Central memory CD8-positive, alpha-beta T cell (primary cell): ENCODE results near the gene PPP4R1.
A peak's percentile ranks its signal among the peaks of the same experiment; 100 is the strongest.
"Not testable (repeated sequence)": the region's sequence is repeated elsewhere in the genome, so short reads cannot be mapped to it uniquely, and the experiment has no call there.

Source experiments
- ATAC-seq: fragments of 150-1000 bp; cut with Tn5 transposase; replicated peaks from 2 replicates; pipeline ENCODE4 v1.10.0; 2022; ENCODE audit warnings: mild to moderate bottlenecking, moderate FRiP score, moderate number of reproducible peaks; ENCODE audit not compliant: poor library complexity, severe bottlenecking; ENCODE audit errors: extremely low read depth
- DNase-seq, 2 donors: peaks; one replicate each; pipeline ENCODE4 v3.0.0; 2021; ENCODE audit warnings: low spot score in 2 of 2
- H3K27ac Mint-ChIP-seq: one replicate; pipeline ENCODE4 v1.8.0; 2022; ENCODE audit warnings: low read depth, mild to moderate bottlenecking, moderate library complexity, mixed read lengths
- H3K27me3 Mint-ChIP-seq: one replicate; pipeline ENCODE4 v1.8.0; 2022; ENCODE audit warnings: mixed read lengths
- H3K36me3 Mint-ChIP-seq: one replicate; pipeline ENCODE4 v1.8.0; 2022; ENCODE audit warnings: mild to moderate bottlenecking, moderate library complexity, mixed read lengths; ENCODE audit not compliant: insufficient read depth
- H3K4me1 Mint-ChIP-seq: one replicate; pipeline ENCODE4 v1.8.0; 2022; ENCODE audit warnings: mixed read lengths
- H3K4me3 Mint-ChIP-seq: one replicate; pipeline ENCODE4 v1.8.0; 2022; ENCODE audit warnings: mild to moderate bottlenecking, moderate library complexity, mixed read lengths
- H3K9me3 Mint-ChIP-seq: one replicate; pipeline ENCODE4 v1.8.0; 2022; ENCODE audit warnings: mixed read lengths

Gene PPP4R1

DNA sequence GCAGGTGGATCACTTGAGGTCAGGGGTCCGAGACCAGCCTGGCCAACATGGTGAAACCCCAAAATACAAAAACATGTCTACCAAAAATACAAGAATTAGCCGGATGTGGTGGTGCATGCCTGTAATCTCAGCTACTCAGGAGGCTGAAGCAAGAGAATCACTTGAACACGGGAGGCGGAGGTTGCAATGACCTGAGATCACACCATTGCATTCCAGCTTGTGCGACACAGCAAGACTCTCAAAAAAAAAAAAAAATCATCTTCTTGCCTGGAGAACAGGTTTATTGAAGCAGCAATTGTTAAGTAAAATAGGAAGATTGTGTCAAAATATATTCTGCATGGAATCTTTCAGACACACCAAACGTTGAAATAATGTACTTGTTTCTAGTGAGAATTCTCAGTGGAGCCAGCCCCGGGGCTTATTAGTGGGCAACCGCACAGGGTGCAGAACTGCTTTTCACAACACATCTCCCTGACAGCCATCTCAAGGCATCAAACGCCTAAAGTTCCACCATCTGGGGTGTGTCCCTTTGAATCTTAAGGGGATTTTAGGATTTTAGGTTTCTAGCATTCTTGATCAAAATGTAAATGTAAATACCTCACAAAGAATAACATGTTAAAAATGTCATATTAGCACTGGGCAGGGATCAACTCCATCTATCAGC lies 28.6 kb upstream of the PPP4R1 start:
- Mint-ChIP-seq H3K9me3 (no peaks in the 10 kb centered on the region), H3K27ac (no peak overlapping the region), H3K27me3 (no peaks in the 10 kb centered on the region), H3K36me3 (no peaks in the 10 kb centered on the region), H3K4me3 (no peak overlapping the region), H3K4me1 (no peaks in the 10 kb centered on the region)
- DNase-seq (no peak), ATAC-seq (no peak)

DNA sequence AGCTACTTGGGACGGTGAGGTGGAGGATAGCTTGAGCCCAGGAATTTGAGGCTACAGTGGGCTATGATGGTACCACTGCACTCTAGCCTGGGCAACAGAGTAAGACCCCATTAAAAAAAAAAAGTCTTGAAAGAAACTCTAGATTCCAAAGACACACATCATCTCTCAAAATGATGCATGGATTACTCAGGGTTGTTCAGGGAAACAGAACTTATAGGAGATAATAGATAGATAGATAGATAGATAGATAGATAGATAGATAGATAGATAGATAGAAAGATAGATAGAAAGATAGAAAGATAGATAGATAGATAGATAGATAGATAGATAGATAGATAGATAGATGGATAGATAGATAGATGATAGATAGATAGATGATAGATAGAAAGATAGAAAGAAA lies 26.7 kb upstream of the PPP4R1 start:
- not testable (repeated sequence) for H3K27ac Mint-ChIP-seq, H3K9me3 Mint-ChIP-seq, H3K4me1 Mint-ChIP-seq, ATAC-seq, H3K27me3 Mint-ChIP-seq, H3K36me3 Mint-ChIP-seq, DNase-seq, H3K4me3 Mint-ChIP-seq

- H3K9me3 Mint-ChIP-seq = no peaks in the 10 kb centered on the region
- H3K4me3 Mint-ChIP-seq = no peak overlapping the region
- ATAC-seq (no peak), DNase-seq (no peak)
- no peak overlapping the region for H3K27ac Mint-ChIP-seq
- H3K4me1 Mint-ChIP-seq = no peaks in the 10 kb centered on the region
- H3K36me3 Mint-ChIP-seq = no peaks in the 10 kb centered on the region
- H3K27me3 Mint-ChIP-seq = no peaks in the 10 kb centered on the region
These were observed 24.5 kb upstream of the PPP4R1 start for GRCh38 chr18:9638886-9639285.

DNA sequence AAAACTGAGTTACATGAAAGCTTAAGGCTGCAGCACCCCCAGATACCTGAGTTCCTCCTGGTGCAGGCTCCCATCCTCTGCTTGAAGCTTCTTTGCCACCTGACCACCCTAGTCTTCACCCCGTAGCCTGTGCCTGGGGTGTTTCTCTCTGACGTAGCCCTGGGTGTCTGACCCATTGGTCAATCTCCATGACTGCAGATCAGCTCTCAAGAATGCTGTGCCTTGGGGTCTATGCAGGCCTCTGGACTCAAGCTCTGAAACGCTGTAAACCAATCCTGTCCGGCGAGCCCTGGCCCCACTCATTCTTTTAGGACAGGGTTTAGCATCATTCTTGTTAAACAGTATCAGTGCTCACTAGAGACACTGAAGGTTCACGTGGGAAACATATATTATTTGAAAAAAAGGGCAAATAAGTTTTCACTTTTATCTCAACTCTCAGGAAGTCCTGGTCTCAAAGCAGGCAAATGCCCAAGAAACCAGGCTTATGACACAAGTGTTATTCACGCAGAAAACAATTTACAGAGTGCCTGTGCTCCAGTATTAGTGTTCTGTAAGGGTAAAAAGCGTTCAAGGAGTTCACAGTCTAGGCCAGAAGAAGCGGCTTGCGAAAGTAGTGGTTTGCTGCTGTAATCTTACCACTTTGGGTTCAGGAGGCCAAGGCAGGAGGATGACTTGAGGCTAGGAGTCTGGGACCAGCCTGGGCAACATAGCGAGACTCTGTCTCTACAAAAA lies 22.8 kb upstream of the PPP4R1 start:
- no peaks in the 10 kb centered on the region for H3K27me3 Mint-ChIP-seq
- no peaks in the 10 kb centered on the region for H3K36me3 Mint-ChIP-seq
- H3K9me3 Mint-ChIP-seq = no peaks in the 10 kb centered on the region
- DNase-seq (no peak), ATAC-seq (no peak)
- no peaks in the 10 kb centered on the region for H3K4me1 Mint-ChIP-seq
- no peak overlapping the region for H3K4me3 Mint-ChIP-seq
- H3K27ac Mint-ChIP-seq = no peak overlapping the region

- Mint-ChIP-seq H3K4me1 (no peaks in the 10 kb centered on the region), H3K9me3 (no peaks in the 10 kb centered on the region), H3K27ac (no peak overlapping the region), H3K27me3 (peaks cover 10% of the 10 kb centered on the region), H3K36me3 (no peaks in the 10 kb centered on the region), H3K4me3 (no peak overlapping the region)
- no peak for DNase-seq
- no peak for ATAC-seq
These were observed 20.5 kb upstream of the PPP4R1 start for GRCh38 chr18:9634856-9635255.

- H3K36me3 Mint-ChIP-seq = no peaks in the 10 kb centered on the region
- DNase-seq (no peak), ATAC-seq (no peak)
- no peak overlapping the region for H3K27ac Mint-ChIP-seq
- H3K27me3 Mint-ChIP-seq = peaks cover 15% of the 10 kb centered on the region
- H3K4me1 Mint-ChIP-seq = no peaks in the 10 kb centered on the region
- no peak overlapping the region for H3K4me3 Mint-ChIP-seq
- H3K9me3 Mint-ChIP-seq = no peaks in the 10 kb centered on the region
These were observed 17.6 kb upstream of the PPP4R1 start for GRCh38 chr18:9631814-9632496.

DNA sequence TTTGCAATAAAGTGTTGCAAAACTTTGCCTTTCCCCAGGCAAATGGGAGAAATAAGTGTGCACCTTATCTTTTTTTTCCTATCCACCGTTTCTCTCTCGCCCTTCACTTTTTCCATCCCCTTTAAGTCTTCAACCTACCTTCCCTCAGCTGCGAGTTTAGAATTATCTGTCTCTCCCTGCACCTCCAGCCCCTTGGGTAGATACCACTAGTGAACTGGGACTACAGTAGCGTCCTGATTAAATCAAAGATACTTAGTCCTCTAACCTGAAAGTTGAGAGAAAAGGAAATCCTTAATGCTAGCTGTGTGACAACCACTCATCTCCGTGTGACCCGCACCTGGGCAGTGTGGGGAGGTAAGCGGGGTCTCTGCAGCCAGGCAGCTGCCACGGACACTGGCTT lies 16.1 kb upstream of the PPP4R1 start:
- Mint-ChIP-seq H3K4me3 (no peak overlapping the region), H3K4me1 (no peaks in the 10 kb centered on the region), H3K36me3 (peaks cover 1% of the 10 kb centered on the region), H3K27ac (no peak overlapping the region), H3K9me3 (no peaks in the 10 kb centered on the region), H3K27me3 (peaks cover 15% of the 10 kb centered on the region)
- ATAC-seq (no peak), DNase-seq (no peak)

GRCh38 chr18:9629709-9630108 lies 15.3 kb upstream of the PPP4R1 start:
- Mint-ChIP-seq H3K36me3 (peaks cover 1% of the 10 kb centered on the region), H3K4me1 (no peaks in the 10 kb centered on the region), H3K27ac (no peak overlapping the region), H3K27me3 (peaks cover 15% of the 10 kb centered on the region), H3K4me3 (no peak overlapping the region), H3K9me3 (no peaks in the 10 kb centered on the region)
- DNase-seq (no peak), ATAC-seq (no peak)

- H3K4me1 Mint-ChIP-seq = no peaks in the 10 kb centered on the region
- no peak for DNase-seq
- no peak for ATAC-seq
- H3K27ac Mint-ChIP-seq = no peak overlapping the region
- peaks cover 15% of the 10 kb centered on the region for H3K27me3 Mint-ChIP-seq
- H3K9me3 Mint-ChIP-seq = no peaks in the 10 kb centered on the region
- no peak overlapping the region for H3K4me3 Mint-ChIP-seq
- H3K36me3 Mint-ChIP-seq = peaks cover 1% of the 10 kb centered on the region
These were observed 14.6 kb upstream of the PPP4R1 start for GRCh38 chr18:9628984-9629383.

- H3K9me3 Mint-ChIP-seq = no peaks in the 10 kb centered on the region
- ATAC-seq (no peak), DNase-seq (no peak)
- peaks cover 1% of the 10 kb centered on the region for H3K36me3 Mint-ChIP-seq
- peaks cover 15% of the 10 kb centered on the region for H3K27me3 Mint-ChIP-seq
- no peak overlapping the region for H3K4me3 Mint-ChIP-seq
- H3K27ac Mint-ChIP-seq = no peak overlapping the region
- no peaks in the 10 kb centered on the region for H3K4me1 Mint-ChIP-seq
These were observed 13.3 kb upstream of the PPP4R1 start for GRCh38 chr18:9627642-9628041.

- H3K27ac Mint-ChIP-seq = no peak overlapping the region
- H3K36me3 Mint-ChIP-seq = peaks cover 2% of the 10 kb centered on the region
- DNase-seq (no peak), ATAC-seq (no peak)
- H3K4me1 Mint-ChIP-seq = peaks cover 16% of the 10 kb centered on the region
- no peak overlapping the region for H3K4me3 Mint-ChIP-seq
- H3K27me3 Mint-ChIP-seq = no peaks in the 10 kb centered on the region
- no peaks in the 10 kb centered on the region for H3K9me3 Mint-ChIP-seq
These were observed 5.6 kb upstream of the PPP4R1 start for GRCh38 chr18:9619990-9620389.

DNA sequence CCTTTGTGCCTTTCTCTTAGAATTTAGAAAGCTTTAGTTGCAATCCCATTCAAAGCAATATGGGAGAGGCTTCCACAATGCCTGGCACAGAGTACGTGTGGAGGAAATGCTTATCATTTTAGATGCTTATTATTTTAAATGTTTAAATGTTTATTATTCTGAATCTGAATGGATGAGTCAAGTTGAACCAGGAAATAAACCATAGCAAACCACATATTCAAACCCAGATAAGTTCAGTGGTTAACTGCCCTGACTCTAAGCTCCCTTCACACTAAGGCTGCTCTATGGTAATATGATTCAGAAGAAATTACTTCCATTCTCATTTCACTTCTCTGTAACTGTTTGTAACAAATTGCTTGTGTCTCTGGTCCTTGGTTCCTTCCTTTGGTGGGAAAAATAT lies 5.2 kb upstream of the PPP4R1 start:
- Mint-ChIP-seq H3K27ac (no peak overlapping the region), H3K4me3 (no peak overlapping the region), H3K36me3 (peaks cover 3% of the 10 kb centered on the region), H3K4me1 (peaks cover 17% of the 10 kb centered on the region), H3K27me3 (no peaks in the 10 kb centered on the region), H3K9me3 (no peaks in the 10 kb centered on the region)
- DNase-seq = no peak
- ATAC-seq = peak; percentile 42

DNA sequence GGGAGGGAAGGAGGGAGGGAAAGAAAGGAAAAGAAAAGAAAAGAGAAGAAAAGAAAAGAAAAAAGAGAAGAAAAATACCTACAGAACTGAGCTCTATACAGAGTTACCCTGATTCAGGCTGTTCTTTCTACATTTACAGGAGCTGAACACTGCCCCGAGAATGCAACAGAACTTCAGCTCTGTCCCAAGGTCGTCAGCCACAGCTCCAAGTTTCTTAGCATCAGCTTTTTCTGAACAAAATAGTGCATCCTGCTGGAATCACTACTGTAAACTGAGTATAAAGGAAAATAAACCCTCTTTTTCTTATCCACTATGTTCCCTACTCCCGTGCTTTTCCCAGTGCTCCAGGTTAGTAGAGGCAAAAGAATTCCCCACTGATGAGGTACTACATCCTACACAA lies 4.7 kb upstream of the PPP4R1 start:
- H3K9me3 Mint-ChIP-seq = no peaks in the 10 kb centered on the region
- H3K27ac Mint-ChIP-seq = no peak overlapping the region
- no peak for DNase-seq
- peaks cover 3% of the 10 kb centered on the region for H3K36me3 Mint-ChIP-seq
- H3K27me3 Mint-ChIP-seq = no peaks in the 10 kb centered on the region
- no peak for ATAC-seq
- H3K4me3 Mint-ChIP-seq = no peak overlapping the region
- peaks cover 17% of the 10 kb centered on the region for H3K4me1 Mint-ChIP-seq
